NT2/D1 (cell line): ENCODE measurements around the gene CD84.
"Not testable (repeated sequence)": the region's sequence is repeated elsewhere in the genome, so short reads cannot be mapped to it uniquely, and the experiment has no call there.

Source experiments
- DNase-seq: peaks from one replicate; pipeline ENCODE4 v3.0.0-alpha.2; 2011; ENCODE audit warnings: low read depth, low spot score
- H3K27me3 ChIP-seq: 2 replicates; pipeline ENCODE4 v1.6.0; 2011; ENCODE audit warnings: mild to moderate bottlenecking; ENCODE audit not compliant: insufficient read length, insufficient read depth
- H3K36me3 ChIP-seq: 2 replicates; pipeline ENCODE4 v1.6.1; 2011; ENCODE audit warnings: mild to moderate bottlenecking, low read length, mixed read lengths; ENCODE audit not compliant: insufficient read depth, insufficient read length
- H3K4me1 ChIP-seq: 2 replicates; pipeline ENCODE4 v1.5.1; 2011; ENCODE audit not compliant: insufficient read depth, insufficient read length
- H3K4me3 ChIP-seq: 2 replicates; pipeline ENCODE4 v1.5.1; 2011; ENCODE audit warnings: low read depth; ENCODE audit not compliant: insufficient read length
- H3K9ac ChIP-seq: 2 replicates; pipeline ENCODE4 v1.6.0; 2011; ENCODE audit warnings: low read depth; ENCODE audit not compliant: insufficient read length
- H3K9me3 ChIP-seq: 2 replicates; pipeline ENCODE4 v1.5.1; 2011; ENCODE audit warnings: mild to moderate bottlenecking, low read length; ENCODE audit not compliant: insufficient read depth
- SUZ12 ChIP-seq: IDR thresholded peaks from 2 replicates; pipeline ENCODE4 v1.6.1; 2011; ENCODE audit not compliant: insufficient read length, insufficient read depth; ENCODE audit errors: extremely low read depth
- YY1 ChIP-seq: IDR thresholded peaks from 2 replicates; pipeline ENCODE4 v1.6.1; 2011; ENCODE audit not compliant: insufficient read length, insufficient read depth
- ZNF274 ChIP-seq: IDR thresholded peaks from 2 replicates; pipeline ENCODE4 v1.6.1; 2011; ENCODE audit warnings: mild to moderate bottlenecking, low read depth, low read length

CD84 gene

DNA sequence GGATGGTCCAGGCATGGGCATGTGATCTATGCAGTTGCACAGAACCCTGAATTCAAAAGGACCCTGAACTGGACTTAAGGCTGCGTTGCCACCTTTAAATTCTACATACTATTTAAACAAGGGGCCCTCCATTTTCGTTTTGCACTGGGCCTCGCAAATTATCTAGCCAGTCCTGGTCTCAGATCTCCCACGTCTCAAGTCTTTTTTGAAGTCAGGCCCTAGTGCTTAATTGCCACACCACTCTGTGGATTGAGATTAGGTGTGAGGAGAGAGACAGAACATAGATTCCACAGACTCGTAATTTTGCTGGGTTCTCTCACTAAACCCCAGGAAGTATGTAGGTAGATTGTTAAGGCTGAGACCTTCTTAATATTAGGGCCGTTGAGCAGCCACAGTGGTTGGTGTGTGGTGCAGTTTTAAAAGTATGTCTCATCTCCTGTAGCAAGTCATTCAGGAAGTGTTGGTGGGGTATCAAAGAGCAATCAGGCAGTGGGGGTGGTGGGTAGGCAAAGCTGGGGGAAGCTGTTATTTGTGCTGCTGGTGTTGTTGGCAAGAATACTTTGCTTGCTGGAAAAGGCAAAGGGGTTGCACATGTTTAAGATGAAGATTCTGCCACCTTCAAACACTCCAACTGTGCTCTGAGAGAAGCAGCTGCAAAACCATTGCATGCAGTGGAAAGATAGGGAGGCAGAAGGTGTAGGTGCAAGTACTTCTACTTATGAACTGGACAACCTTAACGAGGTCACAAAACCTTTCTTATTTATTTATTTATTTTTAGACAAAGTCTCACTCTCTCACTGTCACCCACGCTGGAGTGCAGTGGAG, 11.2 kb downstream of the CD84 start:
- no peaks in the 10 kb centered on the region for H3K36me3 ChIP-seq
- TF ChIP-seq YY1 (no peak), SUZ12 (no peak), ZNF274 (no peak)
- H3K4me1 ChIP-seq: no peaks in the 10 kb centered on the region
- DNase-seq: no peak
- H3K4me3 ChIP-seq: no peak overlapping the region
- H3K9me3 ChIP-seq: peaks cover 5% of the 10 kb centered on the region
- H3K9ac ChIP-seq: no peak overlapping the region
- H3K27me3 ChIP-seq: no peaks in the 10 kb centered on the region

DNA sequence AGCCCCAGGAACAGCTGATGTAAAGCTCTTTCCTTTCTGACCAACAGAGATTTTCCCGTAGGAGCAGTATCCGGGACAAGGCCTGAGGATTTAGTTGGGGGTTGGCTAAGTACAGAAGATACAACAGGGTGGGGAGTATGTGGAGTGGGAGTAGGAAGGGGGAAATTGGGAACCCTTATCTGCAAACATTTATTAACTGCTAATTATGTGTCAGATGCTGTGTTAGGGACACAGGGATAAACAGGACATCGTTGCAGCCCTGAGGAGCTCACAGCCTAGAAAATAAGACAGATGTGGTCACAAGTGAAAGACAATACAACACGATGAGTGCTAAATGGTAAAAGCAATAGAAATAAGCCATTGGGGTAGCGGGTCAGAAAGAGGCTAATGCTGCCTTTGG, 12.0 kb downstream of the CD84 start:
- no peak for DNase-seq
- no peak overlapping the region for H3K9ac ChIP-seq
- H3K9me3 ChIP-seq: peaks cover 8% of the 10 kb centered on the region
- H3K36me3 ChIP-seq: no peaks in the 10 kb centered on the region
- H3K4me3 ChIP-seq: no peak overlapping the region
- H3K4me1 ChIP-seq: no peaks in the 10 kb centered on the region
- TF ChIP-seq YY1 (no peak), SUZ12 (no peak), ZNF274 (no peak)
- H3K27me3 ChIP-seq: no peaks in the 10 kb centered on the region

DNA sequence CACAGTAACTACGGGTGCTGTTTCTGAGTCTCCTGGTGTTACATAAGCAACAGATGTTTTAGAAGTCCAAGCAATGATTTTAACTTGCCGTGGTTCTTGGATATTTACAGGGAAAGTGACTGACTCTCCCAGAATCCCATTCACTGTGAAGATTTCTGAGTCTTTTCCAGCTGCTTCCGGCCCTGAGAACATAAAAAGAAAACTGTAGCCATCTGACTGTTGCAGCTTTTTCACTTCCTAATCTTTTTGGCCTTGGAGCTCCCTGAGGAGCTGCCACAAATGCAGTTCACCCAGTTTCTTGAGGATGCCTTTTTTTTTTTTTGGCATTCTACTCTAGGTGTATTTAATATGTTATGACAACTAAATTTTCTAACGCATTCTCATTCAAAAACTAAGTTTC, 13.7 kb downstream of the CD84 start:
- Histone ChIP-seq H3K9ac (no peak overlapping the region), H3K4me1 (no peaks in the 10 kb centered on the region), H3K27me3 (no peaks in the 10 kb centered on the region), H3K9me3 (peaks cover 12% of the 10 kb centered on the region), H3K4me3 (no peak overlapping the region), H3K36me3 (no peaks in the 10 kb centered on the region)
- no peak for TF ChIP-seq YY1
- no peak for TF ChIP-seq ZNF274
- TF ChIP-seq SUZ12: no peak
- no peak for DNase-seq

DNA sequence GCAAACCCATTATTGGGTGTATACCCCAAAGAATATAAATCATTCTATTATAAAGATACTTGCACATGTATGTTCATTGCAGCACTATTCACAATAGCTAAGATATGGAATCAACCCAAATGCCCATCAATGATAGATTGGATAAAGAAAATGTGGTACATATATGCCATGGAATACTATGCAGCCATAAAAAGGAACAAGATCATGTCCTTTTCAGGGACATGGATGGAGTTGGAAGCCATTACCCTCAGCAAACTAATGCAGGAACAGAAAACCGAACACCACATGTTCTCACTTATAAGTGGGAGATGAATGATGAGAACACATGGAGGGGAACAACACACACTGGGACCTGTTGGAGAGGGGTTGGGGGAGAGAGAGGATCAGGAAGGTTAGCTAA, 16.1 kb downstream of the CD84 start:
- not testable (repeated sequence) for H3K4me3 ChIP-seq, H3K36me3 ChIP-seq, H3K9ac ChIP-seq, H3K27me3 ChIP-seq, H3K4me1 ChIP-seq, DNase-seq
- peaks cover 21% of the 10 kb centered on the region for H3K9me3 ChIP-seq

DNA sequence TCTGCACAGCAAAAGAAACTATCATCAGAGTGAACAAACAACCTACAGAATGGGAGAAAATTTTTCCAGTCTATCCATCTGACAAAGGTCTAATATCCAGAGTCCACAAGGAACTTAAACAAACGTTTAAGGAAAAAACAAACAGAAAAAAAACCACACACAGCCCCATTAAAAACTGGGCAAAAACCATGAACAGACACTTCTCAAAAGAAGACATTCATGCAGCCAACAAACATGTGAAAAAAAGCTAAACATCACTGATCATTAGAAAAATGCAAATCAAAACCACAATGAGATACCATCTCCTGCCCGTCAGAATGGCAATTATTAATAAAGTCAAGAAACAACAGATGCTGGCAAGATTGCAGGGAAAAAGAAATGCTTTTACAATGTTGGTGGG, 16.6 kb downstream of the CD84 start:
- not testable (repeated sequence) for H3K27me3 ChIP-seq, H3K9ac ChIP-seq, H3K4me1 ChIP-seq, DNase-seq, H3K4me3 ChIP-seq, H3K36me3 ChIP-seq
- H3K9me3 ChIP-seq: peaks cover 21% of the 10 kb centered on the region

DNA sequence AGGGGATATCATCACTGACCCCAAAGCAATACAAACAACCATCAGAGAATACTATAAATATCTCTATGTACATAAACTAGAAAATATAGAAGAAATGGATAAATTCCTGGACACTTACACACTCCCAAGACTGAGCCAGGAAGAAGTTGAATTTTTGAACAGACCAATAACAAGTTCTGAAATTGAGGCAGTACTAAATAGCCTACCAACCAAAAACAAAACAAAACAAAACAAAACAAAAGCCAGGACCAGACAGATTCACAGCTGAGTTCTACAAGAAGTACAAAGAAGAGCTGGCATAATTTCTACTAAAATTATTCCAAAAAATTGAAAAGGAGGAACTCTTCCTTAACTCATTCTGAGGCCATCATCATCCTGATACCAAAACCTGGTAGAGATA, 18.5 kb downstream of the CD84 start:
- Histone ChIP-seq H3K9me3 (peaks cover 21% of the 10 kb centered on the region), H3K4me1 (no peaks in the 10 kb centered on the region), H3K4me3 (no peak overlapping the region), H3K9ac (no peak overlapping the region), H3K36me3 (no peaks in the 10 kb centered on the region), H3K27me3 (no peaks in the 10 kb centered on the region)
- no peak for DNase-seq
- TF ChIP-seq SUZ12 (no peak), YY1 (no peak), ZNF274 (no peak)

DNA sequence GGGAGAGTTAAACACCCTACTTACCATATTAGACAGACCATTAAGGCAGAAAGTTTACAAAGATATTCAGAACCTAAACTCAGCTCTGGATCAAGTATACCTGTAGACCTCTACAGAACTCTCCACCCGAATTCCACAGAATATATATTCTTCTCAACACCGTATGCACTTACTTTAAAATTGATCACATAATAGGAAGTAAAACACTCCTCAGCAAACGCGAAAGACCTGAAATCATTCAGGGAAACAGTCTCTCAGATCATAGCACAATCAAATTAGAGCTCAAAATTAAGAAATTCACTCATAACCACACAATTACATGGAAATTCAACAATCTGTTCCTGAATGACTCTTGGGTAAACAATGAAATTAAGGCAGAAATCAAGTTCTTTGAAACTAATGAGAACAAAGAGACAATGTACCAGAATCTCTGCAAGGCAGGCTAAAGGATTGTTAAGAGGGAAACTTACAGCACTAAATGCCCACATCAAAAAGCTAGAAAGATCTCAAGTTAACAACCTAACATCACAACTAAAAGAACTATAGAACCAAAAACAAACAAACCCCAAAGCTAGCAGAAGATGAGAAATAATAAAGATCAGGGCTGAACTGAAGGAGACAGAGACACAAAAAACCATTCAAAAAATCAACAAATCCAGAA, 19.1 kb downstream of the CD84 start:
- Histone ChIP-seq H3K36me3 (no peaks in the 10 kb centered on the region), H3K9ac (no peak overlapping the region), H3K27me3 (no peaks in the 10 kb centered on the region), H3K4me1 (no peaks in the 10 kb centered on the region), H3K9me3 (peaks cover 21% of the 10 kb centered on the region), H3K4me3 (no peak overlapping the region)
- DNase-seq: no peak
- TF ChIP-seq SUZ12 (no peak), ZNF274 (no peak), YY1 (no peak)

DNA sequence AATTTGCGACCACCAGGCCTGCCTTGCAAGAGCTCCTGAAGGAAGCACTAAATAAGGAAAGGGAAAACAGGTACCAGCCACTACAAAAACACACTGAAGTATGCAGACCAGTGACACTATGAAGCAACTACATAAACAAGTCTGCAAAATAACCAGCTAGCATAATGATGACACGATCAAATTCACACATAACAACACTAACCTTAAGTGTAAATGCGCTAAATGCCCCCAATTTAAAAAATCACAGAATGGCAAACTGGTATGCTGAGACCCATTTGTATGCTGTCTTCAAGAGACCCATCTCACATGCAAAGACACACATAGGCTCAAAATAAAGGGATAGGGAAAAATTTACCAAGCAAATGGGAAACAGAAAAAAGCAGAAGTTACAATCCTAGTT, 19.9 kb downstream of the CD84 start:
- H3K27me3 ChIP-seq, H3K9ac ChIP-seq, DNase-seq, H3K36me3 ChIP-seq, H3K4me1 ChIP-seq, H3K4me3 ChIP-seq: not testable (repeated sequence)
- peaks cover 21% of the 10 kb centered on the region for H3K9me3 ChIP-seq
